GM18517 (cell line): ENCODE measurements around the gene MARK1.

Experiments
- ATAC-seq: cut with Tn5 transposase; IDR thresholded peaks from one replicate; pipeline ENCODE4 v1.9.1; 2021; ENCODE audit warnings: mild to moderate bottlenecking, moderate library complexity; ENCODE audit not compliant: unreplicated experiment

The MARK1 gene

GRCh38 chr1:220528679-220529501 lies 954 bp downstream of the MARK1 start:
- ATAC-seq = peak; percentile 31

DNA sequence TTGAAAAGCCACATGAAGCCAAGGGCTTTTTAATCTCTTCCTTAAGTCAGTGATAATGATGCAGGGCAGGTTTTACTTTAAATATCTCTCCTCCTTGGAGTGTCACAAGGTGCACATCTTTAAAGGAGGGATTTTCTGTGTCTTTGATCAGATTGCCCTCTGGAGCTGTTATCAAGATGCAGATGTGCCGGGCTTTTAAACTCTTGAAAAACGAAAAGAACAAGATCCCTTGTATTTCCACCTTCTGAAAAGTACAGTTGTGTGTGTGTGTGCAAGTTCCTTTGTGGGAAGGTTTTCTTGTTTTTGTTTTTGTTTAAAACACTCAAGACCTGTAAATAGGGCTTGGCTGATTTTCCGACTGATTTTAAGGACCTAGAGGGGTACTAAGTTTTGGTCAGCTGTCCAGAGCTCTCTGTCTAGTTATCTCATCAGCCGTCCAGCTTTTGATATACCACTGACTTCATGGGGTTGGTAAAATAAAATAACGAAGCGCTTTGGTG lies 1.6 kb downstream of the MARK1 start:
- no peak for ATAC-seq

DNA sequence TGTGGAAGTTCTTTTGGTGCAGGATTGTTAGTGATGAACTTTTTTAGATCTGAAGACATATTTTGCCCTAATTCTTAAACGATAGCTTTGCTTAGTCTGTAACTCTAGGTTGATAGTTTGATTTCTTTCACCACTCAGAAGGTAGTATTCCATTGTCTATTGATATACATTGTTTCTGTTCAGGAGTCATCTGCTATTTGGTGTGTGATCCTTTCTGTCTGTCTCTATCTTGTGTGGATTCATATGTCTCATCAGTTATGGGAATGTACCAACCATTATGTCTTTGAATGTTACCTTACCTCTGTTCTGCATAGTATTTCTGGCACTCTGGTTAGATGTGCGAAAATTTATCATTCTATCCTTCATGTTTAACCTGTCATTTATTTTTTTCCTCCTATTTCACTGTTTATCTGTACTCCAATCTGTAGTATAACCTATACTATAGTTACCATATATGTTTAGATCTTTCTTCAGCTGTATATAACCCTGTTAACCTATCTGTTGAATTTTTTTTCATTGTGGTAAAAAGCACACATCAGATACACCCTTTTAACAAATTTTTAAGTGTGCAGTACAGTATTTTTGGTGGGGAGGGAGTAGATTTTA lies 5.7 kb downstream of the MARK1 start:
- ATAC-seq = no peak

GRCh38 chr1:220544901-220545303 lies 17.0 kb downstream of the MARK1 start:
- no peak for ATAC-seq

DNA sequence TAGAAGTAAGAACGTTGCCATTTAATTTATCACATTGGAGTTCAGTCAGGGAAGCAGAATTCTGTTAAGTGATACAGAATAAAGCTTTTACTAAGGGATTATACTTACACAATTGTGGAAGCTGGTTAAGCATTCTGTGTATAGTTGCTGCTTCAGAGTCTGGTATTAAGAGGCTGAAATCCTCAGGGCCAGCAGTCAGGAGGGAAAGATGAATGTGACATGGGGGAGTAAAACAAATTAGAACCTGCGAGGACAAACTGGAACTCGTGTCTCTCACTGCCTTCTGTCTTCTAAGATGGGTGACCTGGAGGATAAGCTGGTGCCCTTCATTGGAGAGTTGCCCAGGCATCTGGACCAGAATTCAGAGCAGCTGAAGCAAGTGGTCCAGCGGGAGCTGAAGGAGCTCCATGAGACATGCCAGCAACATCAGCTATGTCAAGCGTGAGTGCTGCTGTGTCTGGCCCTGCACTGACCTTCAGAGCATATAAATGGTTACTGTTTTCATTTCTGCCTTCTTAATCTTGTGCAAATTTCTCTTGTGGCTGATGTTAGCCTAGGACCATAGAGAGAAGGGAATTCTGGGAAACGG lies 23.0 kb downstream of the MARK1 start:
- ATAC-seq = no peak

DNA sequence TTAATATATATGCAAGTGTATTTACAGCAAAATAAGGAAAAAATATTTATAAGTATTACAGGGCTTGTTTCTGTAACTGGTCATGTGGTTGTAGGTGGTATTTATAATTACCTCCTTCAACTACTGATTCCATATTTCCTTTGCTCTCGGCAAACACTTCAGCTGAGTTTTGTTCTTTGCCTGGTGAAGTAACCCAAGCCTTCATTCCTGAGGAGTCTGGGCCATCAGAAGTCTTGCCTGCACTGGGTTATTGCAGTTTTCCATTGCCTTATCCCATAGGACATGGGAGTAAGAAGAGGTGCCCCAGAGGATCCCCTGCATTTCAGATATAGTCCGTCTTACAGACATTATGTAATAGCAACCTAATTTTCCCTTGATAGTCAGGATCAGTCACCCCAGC lies 23.8 kb downstream of the MARK1 start:
- ATAC-seq = no peak

GRCh38 chr1:220552672-220553260 lies 24.8 kb downstream of the MARK1 start:
- no peak for ATAC-seq

- ATAC-seq = no peak
These were observed 28.7 kb downstream of the MARK1 start for GRCh38 chr1:220556641-220557040.

DNA sequence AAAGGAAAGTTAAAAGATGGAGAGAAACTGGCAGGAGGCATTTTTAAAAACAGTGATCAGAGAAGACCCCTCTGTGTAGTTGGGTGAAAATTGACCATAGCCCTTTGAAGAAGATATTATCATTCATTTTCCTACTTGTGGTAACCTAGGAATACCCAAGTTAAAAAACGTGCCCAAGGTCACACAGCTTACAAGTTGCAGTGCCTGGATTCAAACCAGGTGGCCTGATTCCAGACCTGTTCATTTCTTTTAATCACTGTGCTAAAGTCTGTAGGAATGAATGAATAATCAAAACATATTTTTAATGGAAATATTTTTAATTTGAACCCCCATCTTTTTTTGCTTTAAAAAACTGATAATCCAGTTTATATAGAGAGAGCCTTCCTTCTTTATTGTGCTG lies 35.6 kb downstream of the MARK1 start:
- ATAC-seq = no peak

DNA sequence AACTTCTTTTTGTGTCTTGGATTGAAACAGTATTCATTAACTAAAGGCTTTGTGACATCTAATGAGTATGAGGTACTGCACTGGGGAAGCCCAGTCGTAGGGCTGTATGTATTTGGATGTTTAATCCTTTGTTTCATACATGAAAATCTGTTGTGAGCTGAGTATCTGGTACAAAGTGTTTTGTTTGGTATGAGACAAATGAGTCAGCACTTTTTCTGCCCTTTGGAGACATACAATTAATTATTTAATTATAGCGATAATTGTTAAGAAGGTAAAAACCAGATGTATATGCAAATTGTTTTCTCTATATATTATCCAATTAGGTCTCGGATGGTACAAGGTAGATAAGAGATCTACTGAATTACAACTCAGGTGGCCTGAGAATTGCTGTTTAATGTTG lies 36.3 kb downstream of the MARK1 start:
- no peak for ATAC-seq

- ATAC-seq = no peak
These were observed 37.7 kb downstream of the MARK1 start for GRCh38 chr1:220565670-220566069.

GRCh38 chr1:220566869-220567268 lies 38.9 kb downstream of the MARK1 start:
- no peak for ATAC-seq

DNA sequence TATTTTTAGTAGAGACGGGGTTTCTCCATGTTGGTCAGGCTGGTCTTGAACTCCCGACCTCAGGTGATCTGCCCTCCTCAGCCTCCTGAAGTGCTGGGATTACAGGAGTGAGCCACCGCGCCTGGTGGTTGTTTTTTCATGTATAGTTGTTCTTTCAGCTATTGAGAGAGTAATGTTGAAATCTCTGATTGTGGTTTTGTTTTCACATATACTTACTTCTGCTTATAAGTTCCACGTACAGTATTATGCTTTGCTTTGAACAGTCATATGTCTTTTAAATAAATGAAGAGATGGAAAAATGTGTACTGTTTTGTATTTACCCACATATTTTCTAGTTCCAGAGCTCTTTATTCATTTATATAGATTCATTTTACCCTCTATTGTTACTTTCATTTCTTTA lies 44.5 kb downstream of the MARK1 start:
- ATAC-seq = no peak

DNA sequence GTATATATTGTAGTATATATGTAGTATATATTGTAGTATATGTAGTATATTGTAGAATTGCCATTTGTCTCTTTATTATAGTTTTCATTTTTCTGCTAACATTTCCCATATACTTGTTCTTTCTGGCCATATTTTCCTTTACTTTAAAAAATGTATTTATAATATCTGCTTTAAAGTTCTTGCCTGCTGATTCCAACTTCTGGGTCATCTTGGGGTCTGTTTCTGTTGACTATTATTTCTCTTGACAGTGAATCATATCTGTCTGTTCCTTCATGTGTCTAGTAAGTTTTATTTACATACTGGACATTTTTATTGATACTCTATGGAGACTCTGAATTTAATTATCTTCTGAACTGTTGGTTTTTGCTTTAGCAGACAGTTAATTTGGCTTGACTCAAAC lies 45.9 kb downstream of the MARK1 start:
- ATAC-seq = no peak

DNA sequence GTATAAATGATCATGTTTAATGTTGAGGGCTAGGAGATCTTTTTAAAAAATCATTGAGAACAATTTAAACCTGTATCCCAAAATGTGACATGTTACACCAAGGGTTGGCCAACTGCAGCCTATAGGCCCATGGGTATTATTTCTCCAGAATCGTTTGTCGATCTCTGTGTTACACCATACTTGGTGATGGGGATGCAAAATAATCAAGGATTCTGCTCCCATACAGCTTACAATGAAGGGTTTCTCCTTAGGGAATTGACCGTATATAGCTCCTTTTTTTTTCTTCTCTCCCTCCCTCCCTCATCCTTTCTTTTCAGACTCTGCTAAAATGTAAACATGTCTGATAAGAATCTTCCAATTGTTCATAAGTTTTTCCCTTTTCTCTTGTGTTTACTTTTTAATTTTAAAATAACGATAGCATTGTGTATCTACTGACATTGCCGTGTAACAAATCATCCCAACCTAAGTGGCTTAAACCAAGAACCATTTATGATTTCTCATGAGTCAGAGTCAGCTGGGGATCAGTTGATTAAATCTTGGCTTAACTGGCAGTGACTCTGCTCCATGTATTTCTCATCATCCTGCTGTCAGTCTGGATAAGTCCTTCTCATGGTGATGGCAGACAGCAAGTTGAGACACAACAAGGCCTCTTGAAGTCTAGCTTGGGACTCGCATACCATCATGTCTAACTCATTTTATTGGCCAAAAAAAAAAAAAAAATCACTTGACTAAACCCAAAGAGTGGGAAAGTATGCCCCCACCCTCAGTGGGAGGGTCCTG lies 48.0 kb downstream of the MARK1 start:
- ATAC-seq = no peak

DNA sequence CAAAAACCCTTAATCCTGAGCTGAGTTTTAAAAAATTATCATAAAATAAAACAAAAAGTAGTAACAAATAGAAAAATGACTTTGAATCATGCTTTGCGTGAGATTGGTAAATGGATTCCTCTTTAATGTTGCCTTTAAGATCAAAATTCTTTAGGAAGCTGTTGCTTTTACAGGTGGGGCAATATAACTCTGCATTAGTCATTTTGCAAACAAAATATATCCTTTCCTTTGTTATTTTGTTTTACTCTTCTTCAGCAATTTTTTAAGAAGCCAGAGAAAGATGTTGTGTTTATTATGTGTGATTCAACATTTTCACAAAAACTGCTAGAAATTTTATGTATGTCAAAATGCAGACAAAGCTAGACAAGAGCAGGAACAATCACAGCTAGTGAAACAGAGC lies 50.0 kb downstream of the MARK1 start:
- no peak for ATAC-seq

GRCh38 chr1:220579317-220579716 lies 51.4 kb downstream of the MARK1 start:
- ATAC-seq = no peak

DNA sequence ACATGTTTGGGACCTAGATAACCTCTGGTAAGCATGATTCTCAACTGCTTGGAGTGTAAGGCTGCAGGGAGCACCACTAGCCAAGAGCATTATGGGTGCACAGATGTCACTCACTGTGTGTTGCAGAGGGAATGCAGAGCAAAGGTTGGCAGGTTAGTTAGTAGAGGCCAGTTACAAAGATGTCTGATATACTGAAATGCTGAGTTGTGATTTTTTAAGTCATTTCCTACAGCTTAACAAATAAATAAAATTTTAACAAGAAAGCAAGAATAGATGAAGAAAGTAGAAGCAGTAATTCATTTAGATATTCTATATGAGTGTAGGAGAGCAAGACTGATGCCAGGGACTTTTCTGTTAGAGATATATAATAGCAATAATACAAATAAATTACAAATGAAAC lies 64.8 kb downstream of the MARK1 start:
- no peak for ATAC-seq

DNA sequence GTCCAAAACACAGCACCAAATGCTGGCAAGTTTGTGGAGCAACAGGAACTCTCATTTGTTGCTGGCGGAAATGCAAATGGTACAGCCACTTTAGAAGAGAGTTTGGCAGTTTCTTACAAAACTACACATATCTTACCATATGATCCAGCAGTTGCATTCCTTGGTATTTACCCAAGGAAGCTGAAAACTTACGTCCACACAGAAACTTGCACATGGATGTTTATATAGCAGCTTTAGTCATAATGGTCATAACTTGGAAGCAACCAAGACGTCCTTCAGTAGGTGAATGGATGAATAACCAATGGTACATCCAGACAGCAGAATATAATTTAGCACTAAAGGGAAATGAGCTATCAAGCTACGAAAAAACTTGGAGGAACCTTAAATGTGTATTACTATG lies 66.4 kb downstream of the MARK1 start:
- no peak for ATAC-seq

GRCh38 chr1:220595179-220595578 lies 67.2 kb downstream of the MARK1 start:
- ATAC-seq = no peak

DNA sequence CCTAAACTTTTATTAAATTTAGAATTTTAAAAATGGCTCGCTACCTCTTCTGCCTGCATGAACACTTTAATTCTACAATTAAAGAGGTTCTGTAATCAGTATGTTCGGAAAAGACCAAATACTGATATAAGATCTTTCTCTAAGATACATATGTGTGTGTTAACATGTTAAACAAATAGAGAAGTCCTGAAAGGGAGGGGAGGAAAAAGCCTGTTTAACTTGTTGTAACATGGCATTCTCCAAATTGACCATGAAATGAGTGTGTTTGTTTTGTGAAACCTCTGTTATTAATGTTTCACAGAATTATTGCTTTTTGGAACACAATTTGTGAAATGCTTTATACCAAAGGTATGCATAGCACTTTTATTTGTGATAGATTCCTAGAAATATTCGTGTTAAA lies 77.0 kb downstream of the MARK1 start:
- ATAC-seq = no peak
